ENCODE measurements around the gene TPD52L1. TPM values are rescaled to one million over a fixed set of nuclear protein-coding genes. Genes with fewer than 3 reads are reported as not detected.

Gene TPD52L1
- total and polyA plus RNA-seq, 2 donors from 2014 or later = 69.1 to 91.1 TPM

GRCh38 chr6:125228981-125229479, 75.5 kb downstream of the TPD52L1 start:
- Histone ChIP-seq H3K4me1 (ENCODE audit: control insufficient read depth in 2 of 3, insufficient read depth in 2 of 3, low read depth in 1 of 3, low read length in 3 of 3) (peaks cover 0 to 5% (median 4%) of the 10 kb centered on the region in 3 donors), H3K4me3 (ENCODE audit: low read length in 3 of 3) (peak overlapping the region in 1 of 3 donors; percentile 43), H3K36me3 (ENCODE audit: control insufficient read depth in 2 of 3, insufficient read depth in 3 of 3, low read length in 3 of 3) (no peaks in the 10 kb centered on the region), H3K9ac (ENCODE audit: low read length in 3 of 3) (no peak overlapping the region), H3K27me3 (ENCODE audit: control insufficient read depth, insufficient read depth, low read length) (no peaks in the 10 kb centered on the region), H3K27ac (ENCODE audit: low read depth in 2 of 2, low read length in 2 of 2) (no peak overlapping the region), H3K9me3 (ENCODE audit: control insufficient read depth in 2 of 3, insufficient read depth in 1 of 3, low read length in 3 of 3) (no peaks in the 10 kb centered on the region)
- TF ChIP-seq, protein P1, sequence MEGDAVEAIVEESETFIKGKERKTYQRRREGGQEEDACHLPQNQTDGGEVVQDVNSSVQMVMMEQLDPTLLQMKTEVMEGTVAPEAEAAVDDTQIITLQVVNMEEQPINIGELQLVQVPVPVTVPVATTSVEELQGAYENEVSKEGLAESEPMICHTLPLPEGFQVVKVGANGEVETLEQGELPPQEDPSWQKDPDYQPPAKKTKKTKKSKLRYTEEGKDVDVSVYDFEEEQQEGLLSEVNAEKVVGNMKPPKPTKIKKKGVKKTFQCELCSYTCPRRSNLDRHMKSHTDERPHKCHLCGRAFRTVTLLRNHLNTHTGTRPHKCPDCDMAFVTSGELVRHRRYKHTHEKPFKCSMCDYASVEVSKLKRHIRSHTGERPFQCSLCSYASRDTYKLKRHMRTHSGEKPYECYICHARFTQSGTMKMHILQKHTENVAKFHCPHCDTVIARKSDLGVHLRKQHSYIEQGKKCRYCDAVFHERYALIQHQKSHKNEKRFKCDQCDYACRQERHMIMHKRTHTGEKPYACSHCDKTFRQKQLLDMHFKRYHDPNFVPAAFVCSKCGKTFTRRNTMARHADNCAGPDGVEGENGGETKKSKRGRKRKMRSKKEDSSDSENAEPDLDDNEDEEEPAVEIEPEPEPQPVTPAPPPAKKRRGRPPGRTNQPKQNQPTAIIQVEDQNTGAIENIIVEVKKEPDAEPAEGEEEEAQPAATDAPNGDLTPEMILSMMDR (IDR thresholded peaks at IDR 0.05; ENCODE audit: borderline replicate concordance, extremely low read depth, insufficient read depth) = no peak
- intact Hi-C loops (cut with DNase I) = no loop called here
- FAIRE-seq (no peak), DNase-seq (no peak)

DNA sequence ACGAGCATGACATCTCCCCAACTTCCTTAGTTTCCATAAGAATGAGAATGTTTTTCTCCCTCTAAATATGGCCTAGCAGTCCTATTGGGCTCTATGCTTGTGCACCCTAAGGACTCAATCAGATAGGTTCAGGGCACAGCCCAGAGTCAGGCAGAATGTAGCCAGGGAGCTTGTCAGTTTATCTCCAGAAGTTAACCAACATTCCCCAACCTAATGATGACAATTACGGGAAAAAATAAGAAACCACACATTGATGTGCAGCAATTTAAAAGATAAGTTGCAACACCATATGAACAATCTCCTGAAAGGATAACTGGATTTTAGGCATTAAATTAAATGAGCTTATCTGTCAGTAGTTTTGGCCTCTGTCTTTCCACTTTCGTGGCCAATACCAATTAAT, 77.1 kb downstream of the TPD52L1 start:
- FAIRE-seq (no peak), DNase-seq (no peak)
- H3K9me3 ChIP-seq (ENCODE audit: control insufficient read depth in 2 of 3, insufficient read depth in 1 of 3, low read length in 3 of 3) = no peaks in the 10 kb centered on the region
- H3K36me3 ChIP-seq (ENCODE audit: control insufficient read depth in 2 of 3, insufficient read depth in 3 of 3, low read length in 3 of 3) = no peaks in the 10 kb centered on the region
- intact Hi-C loops (cut with DNase I) = no loop called here
- no peak overlapping the region for H3K27ac ChIP-seq (ENCODE audit: low read depth in 2 of 2, low read length in 2 of 2)
- no peak overlapping the region for H3K4me3 ChIP-seq (ENCODE audit: low read length in 3 of 3)
- TF ChIP-seq, protein P1 (IDR thresholded peaks at IDR 0.05; ENCODE audit: borderline replicate concordance, extremely low read depth, insufficient read depth) = no peak
- peaks cover 0 to 11% (median 5%) of the 10 kb centered on the region in 3 donors for H3K4me1 ChIP-seq (ENCODE audit: control insufficient read depth in 2 of 3, insufficient read depth in 2 of 3, low read depth in 1 of 3, low read length in 3 of 3)
- H3K27me3 ChIP-seq (ENCODE audit: control insufficient read depth, insufficient read depth, low read length) = no peaks in the 10 kb centered on the region
- H3K9ac ChIP-seq (ENCODE audit: low read length in 3 of 3) = no peak overlapping the region

GRCh38 chr6:125231133-125231532, 77.6 kb downstream of the TPD52L1 start:
- DNase-seq (no peak), FAIRE-seq (no peak)
- intact Hi-C loops (cut with DNase I) = no loop called here
- Histone ChIP-seq H3K4me3 (ENCODE audit: low read length in 3 of 3) (no peak overlapping the region), H3K9me3 (ENCODE audit: control insufficient read depth in 2 of 3, insufficient read depth in 1 of 3, low read length in 3 of 3) (no peaks in the 10 kb centered on the region), H3K27ac (ENCODE audit: low read depth in 2 of 2, low read length in 2 of 2) (no peak overlapping the region), H3K27me3 (ENCODE audit: control insufficient read depth, insufficient read depth, low read length) (no peaks in the 10 kb centered on the region), H3K36me3 (ENCODE audit: control insufficient read depth in 2 of 3, insufficient read depth in 3 of 3, low read length in 3 of 3) (no peaks in the 10 kb centered on the region), H3K9ac (ENCODE audit: low read length in 3 of 3) (no peak overlapping the region), H3K4me1 (ENCODE audit: control insufficient read depth in 2 of 3, insufficient read depth in 2 of 3, low read depth in 1 of 3, low read length in 3 of 3) (peaks cover 0 to 11% (median 5%) of the 10 kb centered on the region in 3 donors)
- TF ChIP-seq, protein P1 (IDR thresholded peaks at IDR 0.05; ENCODE audit: borderline replicate concordance, extremely low read depth, insufficient read depth) = no peak
